ENCODE data around the gene IRX6. TPM values are rescaled to one million over a fixed set of nuclear protein-coding genes. Genes with fewer than 3 reads are reported as not detected.

Gene IRX6
- total and polyA plus RNA-seq, 2 of the 8 experiments (the other 6 are each of a cell fraction or from before 2014, with no cell fraction given) = 0.61 TPM; not detected in 1

GRCh38 chr16:55329791-55330428 is 5.9 kb downstream of the IRX6 start:
- no peaks in the 10 kb centered on the region for H3K79me1 ChIP-seq (ENCODE audit: low read depth, low read length)
- CTCF ChIA-PET (ENCODE audit: partially characterized antibody) = interaction anchor here (0.7 to 2.6 kb wide), 2 partner anchors 66 to 395 kb away, joined by 3 to 8 read pairs; no protein-coding TSS in a partner anchor
- TF ChIP-seq KDM4A (IDR thresholded peaks at IDR 0.05; ENCODE audit: low read depth, low read length, severe bottlenecking) = no peak
- no peak for TF ChIP-seq CTCF (IDR thresholded peaks at IDR 0.05; ENCODE audit: control extremely low read depth in 1 of 3, insufficient read depth in 1 of 3, low read depth in 1 of 3, low read length in 3 of 3)
- no peak for TF ChIP-seq SIRT6 (IDR thresholded peaks at IDR 0.05; ENCODE audit: low read length)
- TF ChIP-seq NANOG (IDR thresholded peaks at IDR 0.05; ENCODE audit: insufficient read depth, low read depth, low read length, poor library complexity, severe bottlenecking) = no peak
- no peak for TF ChIP-seq SRF (IDR thresholded peaks at IDR 0.05; ENCODE audit: low read depth, low read length)

More at GRCh38 chr16:55329791-55330428, 5.9 kb downstream of the IRX6 start:
- Histone ChIP-seq H3K56ac (replicated peaks; ENCODE audit: insufficient read length, low read depth, low read length) (no peak overlapping the region), H2BK5ac (ENCODE audit: low read depth, low read length) (no peak overlapping the region), H4K91ac (replicated peaks; ENCODE audit: insufficient read length, low read length) (no peak overlapping the region), H2AFZ (ENCODE audit: low read length) (no peak overlapping the region), H3K27ac (ENCODE audit: low read depth, low read length) (no peak overlapping the region), H3K79me2 (ENCODE audit: control insufficient read depth in 1 of 2, insufficient read depth in 2 of 2, low read length in 2 of 2) (no peaks in the 10 kb centered on the region), H3K9me3 (ENCODE audit: insufficient read depth in 2 of 2, low read depth in 1 of 2, low read length in 1 of 2) (no peaks in the 10 kb centered on the region), H3K4ac (replicated peaks; ENCODE audit: insufficient read length, low read depth, low read length) (no peak overlapping the region), H4K8ac (ENCODE audit: extremely low read depth, insufficient read depth, low read length) (peak overlapping the region; percentile 11; the same call in 1 of the 2 replicates), H3K4me1 (replicated peaks in 1 of 4; ENCODE audit: control insufficient read depth in 3 of 4, insufficient read depth in 4 of 4, low read length in 3 of 4) (peaks cover 0 to 27% (median 8%) of the 10 kb centered on the region in 4 experiments; a peak in 5 of 7 replicates), H2BK120ac (replicated peaks; ENCODE audit: low read depth, low read length) (no peak overlapping the region), H3K14ac (ENCODE audit: insufficient read length) (no peak overlapping the region), H2BK20ac (ENCODE audit: low read length) (no peak overlapping the region), H2BK15ac (ENCODE audit: low read length) (peak overlapping the region; percentile 81; the same call in 1 of the 2 replicates), H4K5ac (ENCODE audit: insufficient read length, low read depth, low read length) (no peak overlapping the region), H3K36me3 (ENCODE audit: control insufficient read depth in 2 of 4, insufficient read depth in 4 of 4, low read length in 3 of 4) (no peaks in the 10 kb centered on the region), H3K23ac (ENCODE audit: insufficient read length) (no peak overlapping the region), H3K4me3 (ENCODE audit: extremely low read depth in 1 of 4, insufficient read depth in 2 of 4, low read depth in 3 of 4, low read length in 4 of 4) (no peak overlapping the region), H3K23me2 (ENCODE audit: low read depth, low read length) (peaks cover 20% of the 10 kb centered on the region; the same call in 1 of the 2 replicates), H3K18ac (ENCODE audit: extremely low read depth, low read length) (no peak overlapping the region), H4K20me1 (replicated peaks in 1 of 2; ENCODE audit: control insufficient read depth in 1 of 2, insufficient read depth in 2 of 2, low read length in 2 of 2) (peaks cover 11 to 13% of the 10 kb centered on the region in 2 experiments), H3K27me3 (replicated peaks in 1 of 4; ENCODE audit: control insufficient read depth in 3 of 4, extremely low read depth in 1 of 4, insufficient read depth in 3 of 4, low read length in 3 of 4) (peaks cover 87 to 99% (median 92%) of the 10 kb centered on the region in 4 experiments), H3K9ac (replicated peaks in 1 of 4; ENCODE audit: extremely low read depth in 1 of 4, low read depth in 3 of 4, low read length in 3 of 4) (no peak overlapping the region), H2AK5ac (ENCODE audit: low read depth, low read length) (no peak overlapping the region), H3K4me2 (ENCODE audit: insufficient read depth in 1 of 2, low read depth in 2 of 2, low read length in 2 of 2) (peak overlapping the region in 1 of 2 experiments; percentile 86; a peak in 1 of 4 replicates), H2BK12ac (ENCODE audit: low read depth, low read length) (no peak overlapping the region)
- POLR2A ChIA-PET (ENCODE audit: partially characterized antibody) = no interaction called here
- DNase-seq (ENCODE audit: low read depth in 1 of 2, low spot score in 2 of 2) = no peak
- WGBS, 2 experiments (ENCODE audit: extremely low coverage in 1 of 2, insufficient coverage in 1 of 2, insufficient read length in 1 of 2, insufficient replicate concordance in 2 of 2, low coverage in 1 of 2, low lambda C conversion rate in 2 of 2, missing lambda C conversion rate in 1 of 2) = 19% methylated on average over 8 of the region's 8 CpGs; no CpG with 5 or more reads in 1 of the 2 experiments
- FAIRE-seq = no peak
